Mucosa of rectum (tissue), 2 donors: ENCODE measurements around the gene RAD51B.

ENCODE experiments used
- H3K27ac ChIP-seq, 2 donors: one replicate each; pipeline ENCODE4 v1.7.0; 2013; ENCODE audit warnings: inconsistent platforms in 2 of 2, low read depth in 2 of 2, low read length in 2 of 2
- H3K27me3 ChIP-seq, 2 donors: one replicate each; pipeline ENCODE4 v1.7.0; 2013; ENCODE audit warnings: low read length in 2 of 2; ENCODE audit not compliant: control insufficient read depth in 2 of 2, insufficient read depth in 2 of 2
- H3K36me3 ChIP-seq, 2 donors: one replicate each; pipeline ENCODE4 v1.7.0; 2013; ENCODE audit warnings: low read length in 2 of 2; ENCODE audit not compliant: control insufficient read depth in 2 of 2, insufficient read depth in 2 of 2
- H3K4me1 ChIP-seq, 2 donors: one replicate each; pipeline ENCODE4 v1.7.0; 2013; ENCODE audit warnings: low read length in 2 of 2, mild to moderate bottlenecking in 1 of 2; ENCODE audit not compliant: control insufficient read depth in 2 of 2, insufficient read depth in 2 of 2
- H3K4me3 ChIP-seq, 2 donors: one replicate each; pipeline ENCODE4 v1.7.0; 2013; ENCODE audit warnings: low read length in 2 of 2
- H3K9ac ChIP-seq, 2 donors: one replicate each; pipeline ENCODE4 v1.7.0; 2013; ENCODE audit warnings: low read length in 2 of 2, low read depth in 1 of 2, mild to moderate bottlenecking in 1 of 2
- H3K9me3 ChIP-seq, 2 donors: one replicate each; pipeline ENCODE4 v1.7.0; 2013; ENCODE audit warnings: low read length in 2 of 2; ENCODE audit not compliant: control insufficient read depth in 2 of 2
- donor health status: healthy.
- donor health status: Normal muscosa, but diverticular disease.

RAD51B gene

DNA sequence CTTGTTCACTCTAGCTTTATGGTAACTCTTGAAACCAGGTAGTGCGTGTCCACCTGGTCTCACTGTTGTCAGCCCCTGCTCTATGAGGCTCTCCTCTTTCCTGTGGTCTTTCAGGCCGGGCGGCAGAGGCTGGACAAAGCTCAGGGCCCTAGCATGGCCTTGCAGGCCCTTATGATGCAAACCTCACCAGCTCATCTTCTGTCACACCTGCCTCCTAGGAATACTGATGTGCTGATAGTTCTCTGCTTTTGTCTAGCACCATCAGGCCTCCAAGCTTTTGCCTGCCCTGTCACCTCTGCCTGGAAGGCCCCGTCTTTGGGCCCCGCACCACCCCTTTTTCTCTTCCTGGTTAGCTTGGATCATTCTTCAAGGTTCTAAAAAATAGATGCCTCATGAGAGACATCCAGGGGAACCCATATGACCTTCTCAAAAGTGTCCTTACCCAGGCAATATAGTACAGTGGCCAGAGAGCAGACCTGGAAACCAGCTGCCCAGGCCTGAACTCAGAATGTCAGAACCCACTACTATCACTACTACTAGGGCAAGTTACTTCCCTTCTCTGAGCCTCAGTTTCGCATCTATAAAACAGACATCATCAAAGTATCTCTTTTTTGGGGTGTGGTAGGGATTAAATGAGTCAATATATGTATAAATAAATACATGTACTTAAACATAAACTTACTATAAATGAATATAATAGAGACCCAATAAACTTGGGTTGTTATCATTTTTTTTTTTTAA is 881.6 kb downstream of the RAD51B start:
- no peak overlapping the region for H3K9ac ChIP-seq
- H3K4me3 ChIP-seq, result no peak overlapping the region
- H3K4me1 ChIP-seq, result peaks cover 4 to 12% of the 10 kb centered on the region in 2 donors
- H3K36me3 ChIP-seq, result no peaks in the 10 kb centered on the region
- no peaks in the 10 kb centered on the region for H3K27me3 ChIP-seq
- no peak overlapping the region for H3K27ac ChIP-seq
- no peaks in the 10 kb centered on the region for H3K9me3 ChIP-seq

DNA sequence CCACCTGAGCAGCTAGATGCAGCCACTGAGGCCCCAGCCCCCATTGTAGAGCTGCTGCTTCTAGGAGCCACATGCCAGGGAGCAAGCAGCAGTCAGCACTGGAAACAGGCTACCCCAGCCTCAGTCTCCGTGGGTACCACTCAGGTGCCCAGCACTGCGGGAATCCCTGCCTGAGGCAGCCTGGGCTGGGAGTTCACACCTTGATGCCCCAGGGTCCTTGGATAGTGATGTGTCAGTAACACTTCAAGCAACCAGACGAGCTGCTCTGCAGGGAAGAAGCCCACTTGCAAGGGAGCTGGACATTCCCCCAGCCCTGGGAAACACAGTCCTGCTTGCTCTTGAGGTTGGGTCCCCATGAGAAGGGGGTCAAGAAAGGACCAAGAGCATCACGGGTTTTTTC is 882.6 kb downstream of the RAD51B start:
- Histone ChIP-seq H3K9me3 (no peaks in the 10 kb centered on the region), H3K4me1 (peaks cover 7 to 17% of the 10 kb centered on the region in 2 donors), H3K36me3 (no peaks in the 10 kb centered on the region), H3K27ac (no peak overlapping the region), H3K4me3 (no peak overlapping the region), H3K27me3 (no peaks in the 10 kb centered on the region), H3K9ac (no peak overlapping the region)

DNA sequence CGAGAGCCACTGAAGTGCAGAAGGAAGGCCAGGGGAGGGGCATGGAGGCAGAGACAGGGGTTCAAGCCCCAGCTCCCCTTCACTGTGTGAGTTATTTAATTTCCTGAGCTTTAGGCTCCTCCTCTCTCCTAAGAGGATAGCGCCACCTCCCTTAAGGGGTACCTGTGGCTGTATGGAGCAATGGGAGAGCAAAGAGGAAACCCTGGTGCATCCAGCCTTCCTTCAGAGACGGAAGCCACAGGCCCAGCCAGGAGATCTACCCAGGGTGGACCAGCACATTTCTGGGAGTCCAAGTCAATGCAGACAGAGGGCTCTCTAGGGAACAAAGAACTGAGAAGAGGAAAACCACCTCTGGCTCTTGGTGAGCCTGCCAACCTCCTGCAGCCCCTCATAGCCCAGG is 883.0 kb downstream of the RAD51B start:
- H3K27me3 ChIP-seq, result no peaks in the 10 kb centered on the region
- H3K9ac ChIP-seq, result no peak overlapping the region
- no peak overlapping the region for H3K4me3 ChIP-seq
- H3K4me1 ChIP-seq, result peaks cover 7 to 17% of the 10 kb centered on the region in 2 donors
- H3K9me3 ChIP-seq, result no peaks in the 10 kb centered on the region
- H3K27ac ChIP-seq, result no peak overlapping the region
- H3K36me3 ChIP-seq, result no peaks in the 10 kb centered on the region

DNA sequence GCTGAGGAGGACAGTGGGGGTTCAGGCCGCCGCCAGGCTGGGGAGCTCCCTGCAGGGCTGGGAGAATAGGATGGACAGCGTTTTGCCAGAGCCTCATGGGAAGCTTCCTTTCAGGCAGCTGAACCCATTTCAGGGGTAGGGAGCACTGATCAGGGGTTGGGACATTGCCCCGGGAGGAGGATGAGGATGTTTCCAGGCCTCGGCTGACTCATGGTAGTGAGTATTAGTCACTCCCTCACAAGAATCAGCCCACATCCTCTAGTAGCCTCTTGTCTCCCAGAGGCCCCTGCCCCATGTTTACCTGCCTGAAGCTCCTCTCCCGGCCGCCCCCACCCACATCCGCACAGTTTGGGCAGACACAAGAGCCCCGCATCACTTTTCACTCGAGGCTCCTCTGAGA is 883.5 kb downstream of the RAD51B start:
- H3K27ac ChIP-seq, result no peak overlapping the region
- no peaks in the 10 kb centered on the region for H3K9me3 ChIP-seq
- no peaks in the 10 kb centered on the region for H3K27me3 ChIP-seq
- H3K4me1 ChIP-seq, result peaks cover 7 to 17% of the 10 kb centered on the region in 2 donors
- H3K36me3 ChIP-seq, result no peaks in the 10 kb centered on the region
- no peak overlapping the region for H3K9ac ChIP-seq
- H3K4me3 ChIP-seq, result no peak overlapping the region

DNA sequence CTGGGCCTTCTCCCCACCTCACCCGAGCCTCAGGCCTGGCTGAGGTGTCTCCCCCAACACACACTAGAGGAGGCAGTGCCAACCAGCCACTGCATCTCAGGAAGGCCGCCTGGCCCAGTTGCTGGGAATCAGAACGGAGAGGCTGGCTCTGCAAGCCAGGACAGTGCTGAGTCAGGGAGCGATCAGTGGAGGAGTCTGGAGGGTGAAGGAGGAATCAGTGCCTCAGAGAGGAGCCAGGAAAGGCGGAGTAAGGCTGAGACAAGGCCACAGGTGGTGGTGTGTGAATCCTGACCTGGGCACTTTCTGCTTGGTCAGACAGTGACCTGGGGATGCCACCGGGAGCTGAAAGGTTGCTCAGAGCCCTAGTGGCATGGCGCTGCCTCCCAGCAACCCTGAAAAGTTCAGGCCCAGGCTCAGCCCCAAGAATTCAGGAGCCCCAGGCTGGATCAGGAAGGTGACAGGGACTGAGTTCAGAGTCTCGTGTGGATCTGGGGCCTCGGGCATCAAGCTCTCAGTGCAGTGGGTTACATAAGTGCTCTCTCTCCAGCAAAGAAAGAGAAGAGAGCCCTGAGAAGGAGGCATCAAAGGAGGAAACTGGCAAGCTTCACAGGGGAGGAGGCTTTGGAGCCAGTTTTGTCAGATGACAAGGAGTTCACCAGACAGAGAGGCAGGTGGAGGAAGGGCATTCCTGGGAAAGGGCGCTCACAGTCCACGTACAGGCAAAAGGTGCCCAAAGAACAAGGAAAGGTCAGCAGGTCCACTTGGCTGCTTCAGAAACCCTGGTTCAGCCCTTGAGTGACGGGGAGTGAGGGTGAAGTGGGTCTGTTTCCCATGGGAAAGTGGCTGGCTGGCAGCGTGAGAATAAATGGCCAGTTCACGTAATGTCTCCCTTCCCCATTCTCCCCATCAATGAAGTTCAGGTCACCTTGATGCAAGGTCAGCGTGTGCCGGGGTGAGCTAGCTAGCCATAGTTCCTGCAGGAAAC is 885.4 kb downstream of the RAD51B start:
- H3K4me1 ChIP-seq, result peaks cover 7 to 17% of the 10 kb centered on the region in 2 donors
- H3K27ac ChIP-seq, result peak overlapping the region in 1 of 2 donors; percentile 34
- H3K36me3 ChIP-seq, result no peaks in the 10 kb centered on the region
- H3K4me3 ChIP-seq, result no peak overlapping the region
- H3K27me3 ChIP-seq, result no peaks in the 10 kb centered on the region
- no peak overlapping the region for H3K9ac ChIP-seq
- H3K9me3 ChIP-seq, result no peaks in the 10 kb centered on the region

DNA sequence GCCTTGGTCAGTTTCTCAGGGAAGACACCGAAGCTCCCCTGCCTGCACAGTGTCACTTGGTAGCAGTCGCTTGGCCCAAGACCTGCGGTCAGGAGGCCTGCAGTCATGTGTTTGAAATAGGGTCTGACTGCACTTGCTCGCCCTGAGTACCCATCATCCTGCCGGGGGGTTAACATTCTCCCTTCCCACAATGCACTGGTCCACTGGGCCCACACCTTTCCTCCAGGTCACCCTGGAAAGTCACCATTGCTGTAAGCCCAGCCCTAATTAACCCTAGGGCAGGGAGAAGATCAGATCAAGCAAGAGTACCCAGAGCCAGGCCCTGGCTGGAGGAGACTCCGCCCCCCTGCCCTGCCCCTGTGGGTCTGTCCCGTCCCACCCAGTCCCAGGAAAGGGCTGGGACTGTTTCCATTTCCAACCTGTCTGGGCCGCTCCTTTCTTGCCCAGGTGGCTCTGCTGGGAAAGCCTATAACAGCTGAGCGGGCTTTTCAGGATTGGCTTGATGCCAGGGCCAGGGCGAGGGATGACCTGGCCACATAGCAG is 886.2 kb downstream of the RAD51B start:
- Histone ChIP-seq H3K4me1 (peaks cover 7 to 17% of the 10 kb centered on the region in 2 donors), H3K36me3 (no peaks in the 10 kb centered on the region), H3K27me3 (no peaks in the 10 kb centered on the region), H3K27ac (peak overlapping the region in 1 of 2 donors; percentile 34), H3K9ac (no peak overlapping the region), H3K9me3 (no peaks in the 10 kb centered on the region), H3K4me3 (no peak overlapping the region)

DNA sequence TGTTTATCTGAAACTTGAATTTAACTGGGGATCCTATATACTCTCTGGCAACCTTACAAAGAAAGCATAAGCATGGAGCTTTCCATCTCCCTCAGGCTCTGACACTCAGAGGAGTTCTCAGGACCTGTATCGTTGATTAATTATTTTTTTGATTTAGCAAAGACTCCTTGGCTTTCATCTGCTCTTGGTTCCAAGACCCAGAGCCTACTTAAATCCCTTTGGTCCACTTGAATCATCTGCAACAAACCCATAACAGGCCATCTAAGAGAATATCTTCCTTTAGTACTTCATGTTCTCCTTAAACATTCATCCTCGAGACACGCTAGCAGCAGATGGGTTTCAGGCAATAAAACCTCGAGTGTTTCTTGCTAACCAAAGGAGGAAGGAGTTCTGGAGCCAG is 887.9 kb downstream of the RAD51B start:
- H3K4me1 ChIP-seq, result peaks cover 7 to 17% of the 10 kb centered on the region in 2 donors
- H3K9me3 ChIP-seq, result no peaks in the 10 kb centered on the region

DNA sequence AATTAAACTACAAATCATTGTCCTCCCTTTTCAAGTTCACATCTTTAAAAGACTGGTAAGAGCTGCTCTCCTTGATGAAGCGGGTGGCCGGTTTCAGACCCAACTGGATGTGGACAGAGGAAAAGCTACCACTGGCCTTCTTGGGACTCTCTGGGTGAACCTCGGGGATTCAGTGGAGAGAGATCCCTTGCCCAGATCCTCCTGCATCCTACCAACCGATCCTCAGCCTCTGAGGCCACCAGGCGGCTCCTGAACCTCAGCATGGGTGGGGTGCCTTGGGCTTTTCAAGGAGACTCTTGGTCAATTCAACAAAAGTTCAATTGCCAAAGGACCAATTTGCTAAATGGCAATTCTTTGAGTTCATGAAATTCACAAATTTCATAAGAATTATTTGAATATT is 888.8 kb downstream of the RAD51B start:
- Histone ChIP-seq H3K27me3 (no peaks in the 10 kb centered on the region), H3K4me3 (no peak overlapping the region), H3K4me1 (peaks cover 7 to 17% of the 10 kb centered on the region in 2 donors), H3K36me3 (no peaks in the 10 kb centered on the region), H3K27ac (no peak overlapping the region), H3K9me3 (no peaks in the 10 kb centered on the region), H3K9ac (no peak overlapping the region)

More for the DNA sequence above, 887.9 kb downstream of the RAD51B start:
- no peak overlapping the region for H3K4me3 ChIP-seq
- H3K27ac ChIP-seq, result no peak overlapping the region
- H3K27me3 ChIP-seq, result no peaks in the 10 kb centered on the region
- H3K9ac ChIP-seq, result no peak overlapping the region
- no peaks in the 10 kb centered on the region for H3K36me3 ChIP-seq

DNA sequence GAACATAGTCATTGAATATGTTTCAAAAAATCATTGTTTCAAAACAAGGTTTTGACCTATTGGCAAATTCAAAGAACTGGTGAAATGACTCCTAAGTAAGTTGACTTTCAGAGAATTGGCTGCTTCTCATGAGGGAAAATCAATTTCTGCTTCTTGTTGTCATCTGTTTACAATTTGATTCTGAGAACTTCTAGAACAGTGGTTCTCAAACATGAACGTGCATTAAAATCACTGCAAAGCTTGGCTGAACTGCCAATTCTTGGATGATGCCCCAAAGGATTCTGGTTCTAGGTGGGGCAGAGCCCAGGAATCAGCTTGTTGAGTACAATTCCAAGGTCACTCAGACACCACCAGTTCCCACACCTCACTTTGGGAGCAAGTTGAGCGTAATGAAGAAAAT is 889.4 kb downstream of the RAD51B start:
- Histone ChIP-seq H3K36me3 (no peaks in the 10 kb centered on the region), H3K4me1 (peaks cover 7 to 17% of the 10 kb centered on the region in 2 donors), H3K4me3 (no peak overlapping the region), H3K27me3 (no peaks in the 10 kb centered on the region), H3K9ac (no peak overlapping the region), H3K27ac (no peak overlapping the region), H3K9me3 (no peaks in the 10 kb centered on the region)

DNA sequence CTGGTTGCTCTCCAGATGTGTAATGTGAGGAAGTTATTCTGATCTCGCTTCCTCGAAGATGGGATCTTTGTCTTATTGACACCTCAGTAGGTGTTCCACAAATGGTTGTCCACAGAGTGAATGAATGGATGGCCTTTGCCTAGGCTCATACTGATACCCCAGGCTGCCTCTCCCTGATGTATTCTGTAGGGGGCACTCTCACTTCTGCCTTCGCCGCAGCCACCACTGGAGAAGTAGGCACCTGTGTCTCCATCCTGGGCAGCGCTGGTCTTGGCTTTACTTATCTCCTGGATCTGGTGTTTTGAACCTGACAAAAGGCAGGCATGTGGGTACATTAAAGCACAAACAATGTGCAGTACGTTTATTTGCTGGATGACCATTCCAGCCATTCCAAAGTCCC is 891.2 kb downstream of the RAD51B start:
- no peaks in the 10 kb centered on the region for H3K36me3 ChIP-seq
- no peak overlapping the region for H3K9ac ChIP-seq
- H3K27ac ChIP-seq, result no peak overlapping the region
- H3K27me3 ChIP-seq, result no peaks in the 10 kb centered on the region
- peaks cover 5 to 7% of the 10 kb centered on the region in 2 donors for H3K4me1 ChIP-seq
- no peaks in the 10 kb centered on the region for H3K9me3 ChIP-seq
- H3K4me3 ChIP-seq, result no peak overlapping the region
